Fibroblast of lung (primary cell): ENCODE results near the gene AP2A2.

Source experiments
- CTCF ChIP-seq, 2 donors: IDR thresholded peaks in 1 of 2; conservative IDR thresholded peaks in 1 of 2; 1 replicate in 1 of 2; 2 replicates in 1 of 2; pipeline ENCODE4 v1.5.1; 2011 to 2012; ENCODE audit warnings: low read length in 2 of 2, control low read depth in 1 of 2, inconsistent platforms in 1 of 2, low read depth in 1 of 2, mild to moderate bottlenecking in 1 of 2
- EZH2 ChIP-seq: IDR thresholded peaks from 2 replicates; pipeline ENCODE4 v1.5.1; 2012; ENCODE audit warnings: low read length, control low read depth, mild to moderate bottlenecking; ENCODE audit errors: missing control alignments

- no peak for TF ChIP-seq CTCF (conservative IDR thresholded peaks at IDR 0.05 in 1 of 2, IDR thresholded peaks at IDR 0.05 in 1 of 2; ENCODE audit: low read depth in 1 of 2, low read length in 2 of 2)
- TF ChIP-seq EZH2: no peak
Measured at GRCh38 chr11:1031121-1031899, 105.6 kb downstream of the AP2A2 start.
